ENCODE measurements around the gene HOXD8.

DNA sequence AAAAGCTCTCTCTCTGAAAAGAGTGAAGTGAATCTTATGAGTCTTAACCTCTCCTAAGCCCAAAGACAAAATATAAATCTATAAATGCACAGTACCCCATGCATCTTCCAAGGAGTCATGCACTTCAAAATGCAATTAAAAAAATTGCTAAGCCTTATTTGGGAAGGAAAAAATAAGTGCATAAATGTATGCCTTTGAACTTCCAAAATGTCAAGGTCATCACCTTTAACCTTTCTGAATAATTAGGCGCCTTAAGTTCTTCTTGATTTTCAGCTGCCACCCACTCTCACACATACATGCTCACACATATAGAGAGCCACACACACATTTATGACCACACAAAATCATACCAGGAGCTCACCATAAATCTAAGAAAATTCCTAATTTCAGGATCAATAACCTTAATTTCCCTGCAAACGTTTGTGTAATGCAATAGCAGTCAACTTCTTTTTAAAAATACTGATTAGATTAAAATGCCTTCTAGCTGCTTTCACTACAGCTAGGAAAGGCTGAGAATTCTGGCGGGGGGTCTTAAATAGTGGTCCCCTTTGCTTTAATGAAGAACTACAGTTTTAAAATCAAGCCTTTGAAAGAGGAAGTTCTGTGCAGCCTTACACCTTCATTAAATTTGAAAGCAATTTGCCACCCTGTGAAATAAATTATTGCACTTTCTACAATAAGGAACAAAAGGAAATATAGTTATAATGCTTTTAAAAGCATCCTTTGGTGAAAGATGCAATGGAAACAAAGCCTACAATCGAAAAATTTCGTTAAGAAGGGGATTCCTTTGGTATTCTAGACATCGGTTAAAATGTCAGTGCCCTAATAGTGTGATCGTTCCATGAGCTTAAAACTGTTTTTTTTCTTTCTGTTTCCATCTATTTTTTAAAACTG is 18.8 kb upstream of the HOXD8 start:
- TF ChIP-seq CHD2 (IDR thresholded peaks at IDR 0.05; ENCODE audit: low read length), result no peak
- TF ChIP-seq SP1 (IDR thresholded peaks at IDR 0.05; ENCODE audit: low read depth, low read length), result no peak
- no peak for TF ChIP-seq SP2 (IDR thresholded peaks at IDR 0.05; ENCODE audit: low read length)
- TF ChIP-seq, protein P1, sequence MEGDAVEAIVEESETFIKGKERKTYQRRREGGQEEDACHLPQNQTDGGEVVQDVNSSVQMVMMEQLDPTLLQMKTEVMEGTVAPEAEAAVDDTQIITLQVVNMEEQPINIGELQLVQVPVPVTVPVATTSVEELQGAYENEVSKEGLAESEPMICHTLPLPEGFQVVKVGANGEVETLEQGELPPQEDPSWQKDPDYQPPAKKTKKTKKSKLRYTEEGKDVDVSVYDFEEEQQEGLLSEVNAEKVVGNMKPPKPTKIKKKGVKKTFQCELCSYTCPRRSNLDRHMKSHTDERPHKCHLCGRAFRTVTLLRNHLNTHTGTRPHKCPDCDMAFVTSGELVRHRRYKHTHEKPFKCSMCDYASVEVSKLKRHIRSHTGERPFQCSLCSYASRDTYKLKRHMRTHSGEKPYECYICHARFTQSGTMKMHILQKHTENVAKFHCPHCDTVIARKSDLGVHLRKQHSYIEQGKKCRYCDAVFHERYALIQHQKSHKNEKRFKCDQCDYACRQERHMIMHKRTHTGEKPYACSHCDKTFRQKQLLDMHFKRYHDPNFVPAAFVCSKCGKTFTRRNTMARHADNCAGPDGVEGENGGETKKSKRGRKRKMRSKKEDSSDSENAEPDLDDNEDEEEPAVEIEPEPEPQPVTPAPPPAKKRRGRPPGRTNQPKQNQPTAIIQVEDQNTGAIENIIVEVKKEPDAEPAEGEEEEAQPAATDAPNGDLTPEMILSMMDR (IDR thresholded peaks at IDR 0.05; ENCODE audit: control extremely low read depth in 1 of 3, insufficient read depth in 1 of 3, low read depth in 1 of 3, low read length in 3 of 3), result no peak
- TF ChIP-seq TAF1 (IDR thresholded peaks at IDR 0.05; ENCODE audit: low read depth, low read length), result no peak
- TF ChIP-seq PHF8 (conservative IDR thresholded peaks at IDR 0.05; ENCODE audit: low read depth, low read length), result no peak
- TF ChIP-seq KDM1A (IDR thresholded peaks at IDR 0.05; ENCODE audit: borderline replicate concordance, low read length), result no peak
- TF ChIP-seq JUN (IDR thresholded peaks at IDR 0.05; ENCODE audit: low read depth, low read length), result no peak
- TF ChIP-seq ZNF274 (IDR thresholded peaks at IDR 0.05; ENCODE audit: borderline replicate concordance, extremely low read depth, low read length), result no peak
- TF ChIP-seq SIN3A (conservative IDR thresholded peaks at IDR 0.05 in 1 of 2, IDR thresholded peaks at IDR 0.05 in 1 of 2; ENCODE audit: low read depth in 1 of 2, low read length in 2 of 2), result no peak
- no peak for TF ChIP-seq POLR2A (IDR thresholded peaks at IDR 0.05; ENCODE audit: control extremely low read depth in 1 of 2, low read depth in 2 of 2, low read length in 2 of 2)
- no peak for TF ChIP-seq CREB1 (IDR thresholded peaks at IDR 0.05)
- no peak for TF ChIP-seq USF2 (IDR thresholded peaks at IDR 0.05; ENCODE audit: low read length)
